Bronchial epithelial cell (primary cell): ENCODE results near the gene NFATC3. TPM values are rescaled to one million over a fixed set of nuclear protein-coding genes. Genes with fewer than 3 reads are reported as not detected.

Experiments
- DNase-seq: peaks from one replicate; pipeline ENCODE4 v3.0.0-alpha.2; 2010; ENCODE audit warnings: low read depth
- FAIRE-seq: peaks from 2 replicates; lab custom pipeline; 2011; peaks lifted over from hg19 to GRCh38; lab: Jason Lieb, UNC
- H3K27me3 ChIP-seq: 2 replicates; pipeline ENCODE4 v1.5.1; 2011; ENCODE audit warnings: low read length; ENCODE audit not compliant: control insufficient read depth, insufficient read depth
- H3K36me3 ChIP-seq: 2 replicates; pipeline ENCODE4 v1.5.1; 2011; ENCODE audit warnings: low read length; ENCODE audit not compliant: control insufficient read depth, insufficient read depth
- H3K4me3 ChIP-seq: 2 replicates; pipeline ENCODE4 v1.5.1; 2011; ENCODE audit warnings: mild to moderate bottlenecking, low read depth, low read length, control low read depth
- CTCF ChIP-seq: IDR thresholded peaks from 2 replicates; pipeline ENCODE4 v1.5.1; 2011; ENCODE audit warnings: mild to moderate bottlenecking, moderate library complexity, low read length, control low read depth, inconsistent platforms; ENCODE audit not compliant: insufficient read depth, severe bottlenecking
- total RNA-seq: library from RNA; depleted of rRNA; stranded (reverse); fragments of >200 nt; gene quantifications from 2 replicates; pipeline ENCODE4 v1.2.1, GENCODE V29; 2014

NFATC3 gene
- total RNA-seq, 1 donor from 2014 or later = 5.8 TPM

GRCh38 chr16:68257906-68258800, 173.0 kb downstream of the NFATC3 start:
- FAIRE-seq (no peak), DNase-seq (peak; percentile 52)
- Histone ChIP-seq H3K27me3 (no peaks in the 10 kb centered on the region), H3K36me3 (peaks cover 19% of the 10 kb centered on the region), H3K4me3 (no peak overlapping the region)
- no peak for TF ChIP-seq CTCF

GRCh38 chr16:68259007-68259825, 174.0 kb downstream of the NFATC3 start:
- TF ChIP-seq CTCF = no peak
- Histone ChIP-seq H3K27me3 (no peaks in the 10 kb centered on the region), H3K4me3 (no peak overlapping the region), H3K36me3 (peaks cover 18% of the 10 kb centered on the region)
- DNase-seq (no peak), FAIRE-seq (peak; percentile 50)

GRCh38 chr16:68263559-68264127, 178.5 kb downstream of the NFATC3 start:
- H3K4me3 ChIP-seq = peak overlapping the region; percentile 75
- H3K27me3 ChIP-seq = no peaks in the 10 kb centered on the region
- FAIRE-seq = no peak
- TF ChIP-seq CTCF = no peak
- H3K36me3 ChIP-seq = peaks cover 11% of the 10 kb centered on the region
- no peak for DNase-seq

GRCh38 chr16:68264128-68265077, 179.2 kb downstream of the NFATC3 start, which contains the start of gene SLC7A6:
Gene SLC7A6, plus strand, starts transcription at chr16:68264526. Its CDS starts 10,201 bp downstream, at chr16:68274727.
- Histone ChIP-seq H3K27me3 (no peaks in the 10 kb centered on the region), H3K36me3 (peaks cover 8% of the 10 kb centered on the region), H3K4me3 (peak within 1 kb of the TSS; percentile 75)
- DNase-seq = peak; percentile 45
- no peak for FAIRE-seq
- peak; percentile 83 for TF ChIP-seq CTCF
